SK-N-SH treated with all-trans-retinoic acid at 6 μM for 48 hours (cell line): ENCODE data around the gene FAM20C.

Source experiments
- ATAC-seq: fragments of 200-7000 bp; cut with Tn5 transposase; 3 replicates; pipeline ENCODE4 v1.9.1; 2020; ENCODE audit warnings: mild to moderate bottlenecking, moderate library complexity
- ARNTL ChIP-seq: fragments of 450-650 bp; formaldehyde crosslinking; IDR thresholded peaks from 2 replicates; pipeline ENCODE4 v1.5.0; 2020; ENCODE audit warnings: low read depth, mild to moderate bottlenecking, moderate library complexity, borderline replicate concordance
- BACH2 ChIP-seq: fragments of 250-450 bp; sonication (Bioruptor Pico); IDR thresholded peaks from 2 replicates; pipeline ENCODE4 v1.9.0; 2021; ENCODE audit warnings: mild to moderate bottlenecking, borderline replicate concordance
- CREB5 ChIP-seq: fragments of 250-450 bp; sonication (Bioruptor Pico); IDR thresholded peaks from 2 replicates; pipeline ENCODE4 v1.5.1; 2020; ENCODE audit warnings: low read depth, mild to moderate bottlenecking, moderate library complexity
- CSDC2 ChIP-seq: fragments of 250-450 bp; sonication (Bioruptor Pico); IDR thresholded peaks from 2 replicates; pipeline ENCODE4 v1.5.0; 2020; ENCODE audit warnings: mild to moderate bottlenecking, moderate library complexity
- ESRRG ChIP-seq: fragments of 250-450 bp; sonication (Bioruptor Pico); IDR thresholded peaks from 2 replicates; pipeline ENCODE4 v1.6.1; 2021; ENCODE audit warnings: mild to moderate bottlenecking
- GLIS3 ChIP-seq: fragments of 250-450 bp; sonication (Bioruptor Pico); IDR thresholded peaks from 2 replicates; pipeline ENCODE4 v1.5.0; 2020; ENCODE audit warnings: mild to moderate bottlenecking, moderate library complexity
- POU6F1 ChIP-seq: fragments of 250-450 bp; sonication (Bioruptor Pico); IDR thresholded peaks from 2 replicates; pipeline ENCODE4 v1.8.0; 2021; ENCODE audit warnings: low read depth, mild to moderate bottlenecking, moderate library complexity, borderline replicate concordance
- PPARA ChIP-seq: fragments of 250-450 bp; sonication (Bioruptor Pico); IDR thresholded peaks from 2 replicates; pipeline ENCODE4 v1.5.0; 2020; ENCODE audit warnings: mild to moderate bottlenecking, borderline replicate concordance
- RARB ChIP-seq: fragments of 250-450 bp; sonication (Bioruptor Pico); IDR thresholded peaks from 2 replicates; pipeline ENCODE4 v1.8.0; 2021; ENCODE audit warnings: mild to moderate bottlenecking, moderate library complexity
- SNAI2 ChIP-seq: fragments of 250-450 bp; sonication (Bioruptor Pico); IDR thresholded peaks from 2 replicates; pipeline ENCODE4 v1.5.0; 2020; ENCODE audit warnings: mild to moderate bottlenecking, moderate library complexity
- TCF4 ChIP-seq: fragments of 250-450 bp; sonication (Bioruptor Pico); IDR thresholded peaks from 2 replicates; pipeline ENCODE4 v1.8.0; 2021; ENCODE audit warnings: mild to moderate bottlenecking, moderate library complexity, borderline replicate concordance
- TOX ChIP-seq: fragments of 250-450 bp; sonication (Bioruptor Pico); IDR thresholded peaks from 2 replicates; pipeline ENCODE4 v1.8.0; 2021; ENCODE audit warnings: mild to moderate bottlenecking, moderate library complexity, borderline replicate concordance
- TSHZ2 ChIP-seq: fragments of 250-450 bp; sonication (Bioruptor Pico); IDR thresholded peaks from 2 replicates; pipeline ENCODE4 v1.5.0; 2020; ENCODE audit warnings: mild to moderate bottlenecking, moderate library complexity
- ZC3H10 ChIP-seq: fragments of 250-450 bp; sonication (Bioruptor Pico); IDR thresholded peaks from 2 replicates; pipeline ENCODE4 v1.5.1; 2021; ENCODE audit warnings: mild to moderate bottlenecking, moderate library complexity
- ZFP3 ChIP-seq: fragments of 250-450 bp; sonication (Bioruptor Pico); IDR thresholded peaks from 2 replicates; pipeline ENCODE4 v1.5.0; 2020; ENCODE audit warnings: mild to moderate bottlenecking, moderate library complexity
- ZFP30 ChIP-seq: fragments of 450-650 bp; formaldehyde crosslinking; IDR thresholded peaks from 2 replicates; pipeline ENCODE4 v1.5.0; 2022; ENCODE audit warnings: mild to moderate bottlenecking, moderate library complexity
- ZNF70 ChIP-seq: fragments of 450-650 bp; formaldehyde crosslinking; IDR thresholded peaks from 2 replicates; pipeline ENCODE4 v1.5.0; 2020; ENCODE audit warnings: mild to moderate bottlenecking, moderate library complexity
- ZNF8 ChIP-seq: fragments of 450-650 bp; formaldehyde crosslinking; IDR thresholded peaks from 2 replicates; pipeline ENCODE4 v1.5.0; 2020; ENCODE audit warnings: mild to moderate bottlenecking, moderate library complexity
- TF ChIP-seq, protein P1 (sequence below): fragments of 250-450 bp; sonication (Bioruptor Pico); IDR thresholded peaks from 2 replicates; pipeline ENCODE4 v1.8.0; 2020; ENCODE audit warnings: mild to moderate bottlenecking, moderate library complexity, borderline replicate concordance
- TF ChIP-seq, protein P2 (sequence below): fragments of 250-450 bp; sonication (Bioruptor Pico); IDR thresholded peaks from 2 replicates; pipeline ENCODE4 v1.5.1; 2021; ENCODE audit warnings: mild to moderate bottlenecking, moderate library complexity

The FAM20C gene

GRCh38 chr7:245574-246295 is 53.4 kb downstream of the FAM20C start:
- TF ChIP-seq GLIS3 (CRISPR knock-in tag) = no peak
- TF ChIP-seq ZFP3 = no peak
- no peak for TF ChIP-seq CREB5 (CRISPR knock-in tag)
- no peak for TF ChIP-seq ZNF8
- TF ChIP-seq ZNF70 = no peak
- no peak for TF ChIP-seq POU6F1 (CRISPR knock-in tag)
- TF ChIP-seq RARB (CRISPR knock-in tag) = no peak
- TF ChIP-seq ESRRG = no peak
- no peak for TF ChIP-seq ZC3H10
- TF ChIP-seq TOX = no peak
- TF ChIP-seq, protein P1, sequence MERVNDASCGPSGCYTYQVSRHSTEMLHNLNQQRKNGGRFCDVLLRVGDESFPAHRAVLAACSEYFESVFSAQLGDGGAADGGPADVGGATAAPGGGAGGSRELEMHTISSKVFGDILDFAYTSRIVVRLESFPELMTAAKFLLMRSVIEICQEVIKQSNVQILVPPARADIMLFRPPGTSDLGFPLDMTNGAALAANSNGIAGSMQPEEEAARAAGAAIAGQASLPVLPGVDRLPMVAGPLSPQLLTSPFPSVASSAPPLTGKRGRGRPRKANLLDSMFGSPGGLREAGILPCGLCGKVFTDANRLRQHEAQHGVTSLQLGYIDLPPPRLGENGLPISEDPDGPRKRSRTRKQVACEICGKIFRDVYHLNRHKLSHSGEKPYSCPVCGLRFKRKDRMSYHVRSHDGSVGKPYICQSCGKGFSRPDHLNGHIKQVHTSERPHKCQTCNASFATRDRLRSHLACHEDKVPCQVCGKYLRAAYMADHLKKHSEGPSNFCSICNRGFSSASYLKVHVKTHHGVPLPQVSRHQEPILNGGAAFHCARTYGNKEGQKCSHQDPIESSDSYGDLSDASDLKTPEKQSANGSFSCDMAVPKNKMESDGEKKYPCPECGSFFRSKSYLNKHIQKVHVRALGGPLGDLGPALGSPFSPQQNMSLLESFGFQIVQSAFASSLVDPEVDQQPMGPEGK (CRISPR knock-in tag) = no peak
- no peak for TF ChIP-seq SNAI2 (CRISPR knock-in tag)
- TF ChIP-seq TSHZ2 (CRISPR knock-in tag) = no peak
- TF ChIP-seq ARNTL (CRISPR knock-in tag) = no peak
- TF ChIP-seq ZFP30 (CRISPR knock-in tag) = no peak
- TF ChIP-seq TCF4 (CRISPR knock-in tag) = no peak
- no peak for TF ChIP-seq CSDC2 (CRISPR knock-in tag)
- ATAC-seq = no peak

GRCh38 chr7:246451-246850 is 54.1 kb downstream of the FAM20C start:
- TF ChIP-seq POU6F1 (CRISPR knock-in tag) = no peak
- no peak for TF ChIP-seq CREB5 (CRISPR knock-in tag)
- TF ChIP-seq TCF4 (CRISPR knock-in tag) = no peak
- ATAC-seq = no peak

GRCh38 chr7:247181-247580 is 54.8 kb downstream of the FAM20C start:
- ATAC-seq = no peak
- no peak for TF ChIP-seq ZFP3
- TF ChIP-seq SNAI2 (CRISPR knock-in tag) = no peak
- TF ChIP-seq RARB (CRISPR knock-in tag) = no peak
- TF ChIP-seq, protein P1 (CRISPR knock-in tag) = no peak
- no peak for TF ChIP-seq PPARA
- TF ChIP-seq, protein P2, sequence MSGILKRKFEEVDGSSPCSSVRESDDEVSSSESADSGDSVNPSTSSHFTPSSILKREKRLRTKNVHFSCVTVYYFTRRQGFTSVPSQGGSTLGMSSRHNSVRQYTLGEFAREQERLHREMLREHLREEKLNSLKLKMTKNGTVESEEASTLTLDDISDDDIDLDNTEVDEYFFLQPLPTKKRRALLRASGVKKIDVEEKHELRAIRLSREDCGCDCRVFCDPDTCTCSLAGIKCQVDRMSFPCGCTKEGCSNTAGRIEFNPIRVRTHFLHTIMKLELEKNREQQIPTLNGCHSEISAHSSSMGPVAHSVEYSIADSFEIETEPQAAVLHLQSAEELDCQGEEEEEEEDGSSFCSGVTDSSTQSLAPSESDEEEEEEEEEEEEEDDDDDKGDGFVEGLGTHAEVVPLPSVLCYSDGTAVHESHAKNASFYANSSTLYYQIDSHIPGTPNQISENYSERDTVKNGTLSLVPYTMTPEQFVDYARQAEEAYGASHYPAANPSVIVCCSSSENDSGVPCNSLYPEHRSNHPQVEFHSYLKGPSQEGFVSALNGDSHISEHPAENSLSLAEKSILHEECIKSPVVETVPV (CRISPR knock-in tag) = no peak
- no peak for TF ChIP-seq BACH2
- no peak for TF ChIP-seq TSHZ2 (CRISPR knock-in tag)
